Measurements from ENCODE around the gene RPS4Y2. TPM values are rescaled to one million over a fixed set of nuclear protein-coding genes. Genes with fewer than 3 reads are reported as not detected.

RPS4Y2 gene
- total and polyA plus RNA-seq, 2 of the 13 experiments (the other 11 are each of a cell fraction or from before 2014, with no cell fraction given) = not detected

DNA sequence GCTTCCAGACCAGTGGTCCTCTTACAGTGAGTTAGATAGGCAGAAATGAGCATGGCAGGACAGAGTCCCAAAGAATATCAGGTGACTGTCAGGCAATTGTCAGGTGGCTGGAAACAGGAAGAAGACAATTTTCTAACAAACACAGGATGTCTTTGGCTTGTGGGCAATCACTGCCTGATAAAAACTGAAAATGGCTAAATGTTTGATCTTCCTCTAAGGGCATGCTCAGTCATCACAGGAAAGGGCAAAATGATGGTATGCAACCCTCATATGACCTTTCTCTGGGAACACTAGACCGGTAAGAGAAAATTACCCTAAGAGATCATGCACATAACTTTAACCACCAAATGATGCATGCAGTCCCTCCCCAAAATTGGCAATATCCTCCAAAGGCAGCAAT lies 57.6 kb downstream of the RPS4Y2 start:
- H4K20me1 ChIP-seq (ENCODE audit: insufficient read depth, low read length) = no peaks in the 10 kb centered on the region
- no peak overlapping the region for H3K9ac ChIP-seq (ENCODE audit: insufficient read depth, low read depth, low read length)
- no peak overlapping the region for H3K4me3 ChIP-seq (replicated peaks in 1 of 3; ENCODE audit: insufficient read depth in 1 of 3, low read depth in 2 of 3, low read length in 3 of 3)
- peaks cover 46% of the 10 kb centered on the region for H3K9me3 ChIP-seq (ENCODE audit: low read length)
- no peak for DNase-seq (ENCODE audit: low spot score)
- POLR2A ChIA-PET = no interaction called here
- H3K4me2 ChIP-seq (ENCODE audit: low read depth, low read length) = no peak overlapping the region
- intact Hi-C loops (cut with micrococcal nuclease; ENCODE audit: unreplicated experiment) = no loop called here
- H3K36me3 ChIP-seq (replicated peaks in 1 of 2; ENCODE audit: control insufficient read depth in 1 of 2, insufficient read depth in 2 of 2, low read length in 2 of 2) = no peaks in the 10 kb centered on the region
- BruUV-seq (replicated peaks) = no TSS peak
- CTCF ChIA-PET (ENCODE audit: low intra/inter-chr PET ratio, low total read pairs) = no interaction called here
- no peaks in the 10 kb centered on the region for H3K4me1 ChIP-seq (ENCODE audit: insufficient read depth, low read length)
- no peak for FAIRE-seq
- H3K27ac ChIP-seq (ENCODE audit: extremely low read length, insufficient read depth, low read length) = no peak overlapping the region
- H2AFZ ChIP-seq (ENCODE audit: low read length) = no peak overlapping the region
- no peaks in the 10 kb centered on the region for H3K27me3 ChIP-seq (ENCODE audit: control insufficient read depth in 1 of 2, insufficient read depth in 2 of 2, low read length in 2 of 2)
- 0% methylated on average over 1 of the region's 1 CpG for WGBS (ENCODE audit: low lambda C conversion rate)
- in situ Hi-C loops (cut with HindIII; ENCODE audit: extremely low pct_ligation_motif_present, low pct_unique_long_range_greater_than_20kb) = no loop called here
- no peaks in the 10 kb centered on the region for H3K79me2 ChIP-seq (ENCODE audit: insufficient read depth, low read length)
- ATAC-seq = no peak
- TF ChIP-seq, protein P1, sequence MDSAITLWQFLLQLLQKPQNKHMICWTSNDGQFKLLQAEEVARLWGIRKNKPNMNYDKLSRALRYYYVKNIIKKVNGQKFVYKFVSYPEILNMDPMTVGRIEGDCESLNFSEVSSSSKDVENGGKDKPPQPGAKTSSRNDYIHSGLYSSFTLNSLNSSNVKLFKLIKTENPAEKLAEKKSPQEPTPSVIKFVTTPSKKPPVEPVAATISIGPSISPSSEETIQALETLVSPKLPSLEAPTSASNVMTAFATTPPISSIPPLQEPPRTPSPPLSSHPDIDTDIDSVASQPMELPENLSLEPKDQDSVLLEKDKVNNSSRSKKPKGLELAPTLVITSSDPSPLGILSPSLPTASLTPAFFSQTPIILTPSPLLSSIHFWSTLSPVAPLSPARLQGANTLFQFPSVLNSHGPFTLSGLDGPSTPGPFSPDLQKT (CRISPR knock-in tag; IDR thresholded peaks at IDR 0.05; ENCODE audit: borderline replicate concordance) = no peak
- TF ChIP-seq FOXA3 (CRISPR knock-in tag; IDR thresholded peaks at IDR 0.05) (no peak), SIN3A (IDR thresholded peaks at IDR 0.05; ENCODE audit: borderline replicate concordance, low read depth, low read length) (no peak), SRSF1 (optimal IDR thresholded peaks at IDR 0.05; ENCODE audit: low read depth, low read length) (no peak), RXRB (CRISPR knock-in tag; IDR thresholded peaks at IDR 0.05; ENCODE audit: borderline replicate concordance) (no peak), ZMAT3 (CRISPR knock-in tag; conservative IDR thresholded peaks at IDR 0.05) (no peak), SRSF4 (IDR thresholded peaks at IDR 0.05; ENCODE audit: low read depth, low read length, poor library complexity, severe bottlenecking) (no peak), RFX1 (IDR thresholded peaks at IDR 0.05) (no peak), HNRNPL (IDR thresholded peaks at IDR 0.05; ENCODE audit: low read depth, low read length) (no peak)
- TF ChIP-seq, protein P2, sequence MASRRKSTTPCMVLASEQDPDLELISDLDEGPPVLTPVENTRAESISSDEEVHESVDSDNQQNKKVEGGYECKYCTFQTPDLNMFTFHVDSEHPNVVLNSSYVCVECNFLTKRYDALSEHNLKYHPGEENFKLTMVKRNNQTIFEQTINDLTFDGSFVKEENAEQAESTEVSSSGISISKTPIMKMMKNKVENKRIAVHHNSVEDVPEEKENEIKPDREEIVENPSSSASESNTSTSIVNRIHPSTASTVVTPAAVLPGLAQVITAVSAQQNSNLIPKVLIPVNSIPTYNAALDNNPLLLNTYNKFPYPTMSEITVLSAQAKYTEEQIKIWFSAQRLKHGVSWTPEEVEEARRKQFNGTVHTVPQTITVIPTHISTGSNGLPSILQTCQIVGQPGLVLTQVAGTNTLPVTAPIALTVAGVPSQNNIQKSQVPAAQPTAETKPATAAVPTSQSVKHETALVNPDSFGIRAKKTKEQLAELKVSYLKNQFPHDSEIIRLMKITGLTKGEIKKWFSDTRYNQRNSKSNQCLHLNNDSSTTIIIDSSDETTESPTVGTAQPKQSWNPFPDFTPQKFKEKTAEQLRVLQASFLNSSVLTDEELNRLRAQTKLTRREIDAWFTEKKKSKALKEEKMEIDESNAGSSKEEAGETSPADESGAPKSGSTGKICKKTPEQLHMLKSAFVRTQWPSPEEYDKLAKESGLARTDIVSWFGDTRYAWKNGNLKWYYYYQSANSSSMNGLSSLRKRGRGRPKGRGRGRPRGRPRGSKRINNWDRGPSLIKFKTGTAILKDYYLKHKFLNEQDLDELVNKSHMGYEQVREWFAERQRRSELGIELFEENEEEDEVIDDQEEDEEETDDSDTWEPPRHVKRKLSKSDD (CRISPR knock-in tag; IDR thresholded peaks at IDR 0.05; ENCODE audit: low read depth) = no peak
- TF ChIP-seq, protein P3, sequence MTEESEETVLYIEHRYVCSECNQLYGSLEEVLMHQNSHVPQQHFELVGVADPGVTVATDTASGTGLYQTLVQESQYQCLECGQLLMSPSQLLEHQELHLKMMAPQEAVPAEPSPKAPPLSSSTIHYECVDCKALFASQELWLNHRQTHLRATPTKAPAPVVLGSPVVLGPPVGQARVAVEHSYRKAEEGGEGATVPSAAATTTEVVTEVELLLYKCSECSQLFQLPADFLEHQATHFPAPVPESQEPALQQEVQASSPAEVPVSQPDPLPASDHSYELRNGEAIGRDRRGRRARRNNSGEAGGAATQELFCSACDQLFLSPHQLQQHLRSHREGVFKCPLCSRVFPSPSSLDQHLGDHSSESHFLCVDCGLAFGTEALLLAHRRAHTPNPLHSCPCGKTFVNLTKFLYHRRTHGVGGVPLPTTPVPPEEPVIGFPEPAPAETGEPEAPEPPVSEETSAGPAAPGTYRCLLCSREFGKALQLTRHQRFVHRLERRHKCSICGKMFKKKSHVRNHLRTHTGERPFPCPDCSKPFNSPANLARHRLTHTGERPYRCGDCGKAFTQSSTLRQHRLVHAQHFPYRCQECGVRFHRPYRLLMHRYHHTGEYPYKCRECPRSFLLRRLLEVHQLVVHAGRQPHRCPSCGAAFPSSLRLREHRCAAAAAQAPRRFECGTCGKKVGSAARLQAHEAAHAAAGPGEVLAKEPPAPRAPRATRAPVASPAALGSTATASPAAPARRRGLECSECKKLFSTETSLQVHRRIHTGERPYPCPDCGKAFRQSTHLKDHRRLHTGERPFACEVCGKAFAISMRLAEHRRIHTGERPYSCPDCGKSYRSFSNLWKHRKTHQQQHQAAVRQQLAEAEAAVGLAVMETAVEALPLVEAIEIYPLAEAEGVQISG (CRISPR knock-in tag; IDR thresholded peaks at IDR 0.05) = no peak
- TF ChIP-seq, protein P4, sequence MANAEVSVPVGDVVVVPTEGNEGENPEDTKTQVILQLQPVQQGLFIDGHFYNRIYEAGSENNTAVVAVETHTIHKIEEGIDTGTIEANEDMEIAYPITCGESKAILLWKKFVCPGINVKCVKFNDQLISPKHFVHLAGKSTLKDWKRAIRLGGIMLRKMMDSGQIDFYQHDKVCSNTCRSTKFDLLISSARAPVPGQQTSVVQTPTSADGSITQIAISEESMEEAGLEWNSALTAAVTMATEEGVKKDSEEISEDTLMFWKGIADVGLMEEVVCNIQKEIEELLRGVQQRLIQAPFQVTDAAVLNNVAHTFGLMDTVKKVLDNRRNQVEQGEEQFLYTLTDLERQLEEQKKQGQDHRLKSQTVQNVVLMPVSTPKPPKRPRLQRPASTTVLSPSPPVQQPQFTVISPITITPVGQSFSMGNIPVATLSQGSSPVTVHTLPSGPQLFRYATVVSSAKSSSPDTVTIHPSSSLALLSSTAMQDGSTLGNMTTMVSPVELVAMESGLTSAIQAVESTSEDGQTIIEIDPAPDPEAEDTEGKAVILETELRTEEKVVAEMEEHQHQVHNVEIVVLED (CRISPR knock-in tag; IDR thresholded peaks at IDR 0.05; ENCODE audit: borderline replicate concordance) = no peak
- TF ChIP-seq, protein P5, sequence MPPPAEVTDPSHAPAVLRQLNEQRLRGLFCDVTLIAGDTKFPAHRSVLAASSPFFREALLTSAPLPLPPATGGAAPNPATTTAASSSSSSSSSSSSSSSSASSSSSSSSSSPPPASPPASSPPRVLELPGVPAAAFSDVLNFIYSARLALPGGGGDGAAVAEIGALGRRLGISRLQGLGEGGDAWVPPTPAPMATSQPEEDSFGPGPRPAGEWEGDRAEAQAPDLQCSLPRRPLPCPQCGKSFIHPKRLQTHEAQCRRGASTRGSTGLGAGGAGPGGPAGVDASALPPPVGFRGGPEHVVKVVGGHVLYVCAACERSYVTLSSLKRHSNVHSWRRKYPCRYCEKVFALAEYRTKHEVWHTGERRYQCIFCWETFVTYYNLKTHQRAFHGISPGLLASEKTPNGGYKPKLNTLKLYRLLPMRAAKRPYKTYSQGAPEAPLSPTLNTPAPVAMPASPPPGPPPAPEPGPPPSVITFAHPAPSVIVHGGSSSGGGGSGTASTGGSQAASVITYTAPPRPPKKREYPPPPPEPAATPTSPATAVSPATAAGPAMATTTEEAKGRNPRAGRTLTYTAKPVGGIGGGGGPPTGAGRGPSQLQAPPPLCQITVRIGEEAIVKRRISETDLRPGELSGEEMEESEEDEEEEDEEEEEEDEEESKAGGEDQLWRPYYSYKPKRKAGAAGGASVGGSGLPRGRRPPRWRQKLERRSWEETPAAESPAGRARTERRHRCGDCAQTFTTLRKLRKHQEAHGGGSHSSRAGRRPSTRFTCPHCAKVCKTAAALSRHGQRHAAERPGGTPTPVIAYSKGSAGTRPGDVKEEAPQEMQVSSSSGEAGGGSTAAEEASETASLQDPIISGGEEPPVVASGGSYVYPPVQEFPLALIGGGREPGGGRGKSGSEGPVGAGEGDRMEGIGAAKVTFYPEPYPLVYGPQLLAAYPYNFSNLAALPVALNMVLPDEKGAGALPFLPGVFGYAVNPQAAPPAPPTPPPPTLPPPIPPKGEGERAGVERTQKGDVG (CRISPR knock-in tag; IDR thresholded peaks at IDR 0.05; ENCODE audit: borderline replicate concordance) = no peak

Measured in HepG2 (cell line).